CD4-positive, CD25-positive, alpha-beta regulatory T cell (primary cell): ENCODE data around the gene KIR2DL4. TPM values are rescaled to one million over a fixed set of nuclear protein-coding genes. Genes with fewer than 3 reads are reported as not detected.
"Not testable (repeated sequence)": the region's sequence is repeated elsewhere in the genome, so short reads cannot be mapped to it uniquely, and the experiment has no call there.

Source experiments
- ATAC-seq, 2 donors: fragments of 150-1000 bp; cut with Tn5 transposase; one replicate each; pipeline ENCODE4 v1.10.0; 2021; ENCODE audit warnings: low read depth in 2 of 2, moderate number of reproducible peaks in 2 of 2, moderate library complexity in 1 of 2
- DNase-seq, 3 donors: peaks; one replicate each; pipeline versions ENCODE4 v3.0.0 to v3.0.0-alpha.2; 2012 to 2022; ENCODE audit warnings: mixed read lengths in 1 of 3
- H3K27ac ChIP-seq: one replicate; pipeline ENCODE4 v1.7.0; 2013; ENCODE audit warnings: mild to moderate bottlenecking, low read length; ENCODE audit not compliant: insufficient read depth, poor library complexity, severe bottlenecking
- H3K27me3 ChIP-seq: one replicate; pipeline ENCODE4 v1.7.0; 2013; ENCODE audit warnings: low read length; ENCODE audit not compliant: control insufficient read depth, insufficient read depth
- H3K36me3 ChIP-seq: one replicate; pipeline ENCODE4 v1.7.0; 2013; ENCODE audit warnings: mild to moderate bottlenecking, low read length, moderate library complexity; ENCODE audit not compliant: control insufficient read depth, insufficient read depth
- H3K4me1 ChIP-seq: 2 replicates; pipeline ENCODE4 v1.7.0; 2013; ENCODE audit warnings: mild to moderate bottlenecking, low read length; ENCODE audit not compliant: insufficient read depth, control insufficient read depth, poor library complexity, severe bottlenecking
- H3K4me3 ChIP-seq: one replicate; pipeline ENCODE4 v1.7.0; 2013; ENCODE audit warnings: low read depth, mild to moderate bottlenecking, low read length, moderate library complexity
- H3K9me3 ChIP-seq, 2 experiments: 1 replicate in 1 of 2; 2 replicates in 1 of 2; pipeline ENCODE4 v1.7.0; 2013; ENCODE audit warnings: low read length in 2 of 2, mild to moderate bottlenecking in 1 of 2, moderate library complexity in 1 of 2; ENCODE audit not compliant: control insufficient read depth in 2 of 2
- H3K27ac Mint-ChIP-seq, 3 donors: one replicate each; pipeline ENCODE4 v1.8.0; 2020 to 2022; ENCODE audit warnings: mild to moderate bottlenecking in 3 of 3, mixed read lengths in 3 of 3, moderate library complexity in 2 of 3
- H3K27me3 Mint-ChIP-seq: one replicate; pipeline ENCODE4 v1.8.0; 2022; ENCODE audit warnings: mild to moderate bottlenecking, mixed read lengths
- H3K36me3 Mint-ChIP-seq: one replicate; pipeline ENCODE4 v1.8.0; 2020; ENCODE audit warnings: mixed read lengths
- H3K4me1 Mint-ChIP-seq, 4 donors: one replicate each; pipeline ENCODE4 v1.8.0; 2020 to 2022; ENCODE audit warnings: mixed read lengths in 4 of 4, mild to moderate bottlenecking in 1 of 4
- H3K4me3 Mint-ChIP-seq, 4 donors: one replicate each; pipeline ENCODE4 v1.8.0; 2020 to 2022; ENCODE audit warnings: mild to moderate bottlenecking in 4 of 4, mixed read lengths in 4 of 4, moderate library complexity in 3 of 4
- H3K9me3 Mint-ChIP-seq, 7 donors: one replicate each; pipeline ENCODE4 v1.8.0; 2020 to 2022; ENCODE audit warnings: mixed read lengths in 7 of 7, mild to moderate bottlenecking in 3 of 7, moderate library complexity in 2 of 7
- polyA plus RNA-seq, 4 donors: library from polyadenylated mRNA; unstranded; fragments of 300-500 nt; fragmentation: Illumina TruSeq; gene quantifications; one replicate each; pipeline ENCODE4 v1.2.3, GENCODE V29; 2021
- total RNA-seq: library from RNA; stranded (reverse); gene quantifications from one replicate; pipeline ENCODE4 v1.2.3, GENCODE V29; 2022

Gene KIR2DL4
- not detected for total RNA-seq
- polyA plus RNA-seq, result not detected

GRCh38 chr19:54803410-54803809 lies at the start of gene KIR2DL4:
Gene KIR2DL4, plus strand, starts transcription at chr19:54803610. Its CDS starts 42 bp downstream, at chr19:54803652.
- peaks cover 0 to 8% (median 0%) of the 10 kb centered on the region in 7 donors for H3K9me3 Mint-ChIP-seq
- H3K36me3 Mint-ChIP-seq, result no peaks in the 10 kb centered on the region
- no peaks in the 10 kb centered on the region for H3K4me1 Mint-ChIP-seq
- H3K27ac Mint-ChIP-seq, result no peak within 1 kb of the TSS
- no peaks in the 10 kb centered on the region for H3K27me3 ChIP-seq
- no peaks in the 10 kb centered on the region for H3K36me3 ChIP-seq
- no peak for ATAC-seq
- no peak within 1 kb of the TSS for H3K4me3 ChIP-seq
- H3K27me3 Mint-ChIP-seq, result peaks cover 11% of the 10 kb centered on the region
- H3K9me3 ChIP-seq, result no peaks in the 10 kb centered on the region
- H3K4me3 Mint-ChIP-seq, result no peak within 1 kb of the TSS
- no peak within 1 kb of the TSS for H3K27ac ChIP-seq
- no peak for DNase-seq
- H3K4me1 ChIP-seq, result no peaks in the 10 kb centered on the region

- H3K4me3 ChIP-seq, H3K4me1 ChIP-seq, H3K4me1 Mint-ChIP-seq, H3K4me3 Mint-ChIP-seq, H3K27me3 Mint-ChIP-seq, H3K36me3 ChIP-seq, H3K9me3 ChIP-seq, H3K27me3 ChIP-seq, H3K27ac ChIP-seq, DNase-seq, H3K27ac Mint-ChIP-seq, H3K36me3 Mint-ChIP-seq, H3K9me3 Mint-ChIP-seq, ATAC-seq: not testable (repeated sequence)
These were observed 47.0 kb upstream of the KIR2DL4 start for GRCh38 chr19:54756204-54757110.

DNA sequence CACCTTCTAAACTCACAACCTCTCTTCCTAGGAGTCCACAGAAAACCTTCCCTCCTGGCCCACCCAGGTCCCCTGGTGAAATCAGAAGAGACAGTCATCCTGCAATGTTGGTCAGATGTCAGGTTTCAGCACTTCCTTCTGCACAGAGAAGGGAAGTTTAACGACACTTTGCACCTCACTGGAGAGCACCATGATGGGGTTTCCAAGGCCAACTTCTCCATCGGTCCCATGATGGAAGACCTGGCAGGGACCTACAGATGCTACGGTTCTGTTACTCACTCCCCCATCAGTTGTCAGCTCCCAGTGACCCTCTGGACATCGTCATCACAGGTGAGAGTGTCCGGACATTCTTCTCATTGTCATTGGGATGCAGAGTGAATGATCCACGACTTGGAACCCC lies 44.8 kb upstream of the KIR2DL4 start:
- not testable (repeated sequence) for H3K27ac Mint-ChIP-seq, H3K9me3 Mint-ChIP-seq, H3K27me3 Mint-ChIP-seq, H3K36me3 ChIP-seq, H3K4me3 ChIP-seq, DNase-seq, ATAC-seq, H3K4me3 Mint-ChIP-seq, H3K4me1 Mint-ChIP-seq, H3K9me3 ChIP-seq, H3K27ac ChIP-seq, H3K27me3 ChIP-seq, H3K4me1 ChIP-seq, H3K36me3 Mint-ChIP-seq

GRCh38 chr19:54764219-54764618 lies 39.2 kb upstream of the KIR2DL4 start:
- H3K4me3 ChIP-seq, DNase-seq, H3K27ac Mint-ChIP-seq, H3K4me1 ChIP-seq, H3K9me3 Mint-ChIP-seq, H3K36me3 Mint-ChIP-seq, ATAC-seq, H3K9me3 ChIP-seq, H3K27me3 ChIP-seq, H3K4me1 Mint-ChIP-seq, H3K36me3 ChIP-seq, H3K27ac ChIP-seq: not testable (repeated sequence)
- peaks cover 10% of the 10 kb centered on the region for H3K27me3 Mint-ChIP-seq
- H3K4me3 Mint-ChIP-seq, result peak overlapping the region in 1 of 4 donors; percentile 38

DNA sequence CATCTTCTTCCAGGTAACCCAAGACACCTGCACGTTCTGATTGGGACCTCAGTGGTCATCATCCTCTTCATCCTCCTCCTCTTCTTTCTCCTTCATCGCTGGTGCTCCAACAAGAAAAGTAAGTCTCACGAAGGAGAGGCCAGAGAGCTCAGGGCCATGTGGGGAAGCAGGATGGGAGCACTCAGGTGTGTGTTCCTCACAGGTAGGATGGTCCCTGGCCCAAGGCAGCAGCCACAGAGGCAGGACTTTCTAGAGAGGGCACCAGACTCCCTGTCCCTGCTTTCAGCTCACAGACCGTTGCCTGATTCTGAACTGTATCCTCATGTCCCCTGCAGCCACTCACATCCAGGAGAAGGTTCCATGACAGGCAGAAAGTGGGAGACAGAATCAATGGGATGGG lies 36.9 kb upstream of the KIR2DL4 start:
- not testable (repeated sequence) for H3K36me3 Mint-ChIP-seq, DNase-seq, H3K4me1 ChIP-seq, H3K4me3 Mint-ChIP-seq, H3K9me3 ChIP-seq, H3K36me3 ChIP-seq, H3K9me3 Mint-ChIP-seq, H3K27me3 ChIP-seq, H3K27me3 Mint-ChIP-seq, H3K4me1 Mint-ChIP-seq, ATAC-seq, H3K27ac ChIP-seq, H3K27ac Mint-ChIP-seq, H3K4me3 ChIP-seq

- H3K9me3 ChIP-seq, H3K4me3 ChIP-seq, H3K36me3 ChIP-seq, H3K9me3 Mint-ChIP-seq, H3K27ac Mint-ChIP-seq, ATAC-seq, H3K27me3 Mint-ChIP-seq, H3K27me3 ChIP-seq, DNase-seq, H3K4me3 Mint-ChIP-seq, H3K4me1 ChIP-seq, H3K4me1 Mint-ChIP-seq, H3K27ac ChIP-seq, H3K36me3 Mint-ChIP-seq: not testable (repeated sequence)
These were observed 33.8 kb upstream of the KIR2DL4 start, which contains the start of gene KIR2DL1 for GRCh38 chr19:54769646-54770045. Gene KIR2DL1, plus strand, starts transcription at chr19:54769793. Its CDS starts 58 bp downstream, at chr19:54769851.

DNA sequence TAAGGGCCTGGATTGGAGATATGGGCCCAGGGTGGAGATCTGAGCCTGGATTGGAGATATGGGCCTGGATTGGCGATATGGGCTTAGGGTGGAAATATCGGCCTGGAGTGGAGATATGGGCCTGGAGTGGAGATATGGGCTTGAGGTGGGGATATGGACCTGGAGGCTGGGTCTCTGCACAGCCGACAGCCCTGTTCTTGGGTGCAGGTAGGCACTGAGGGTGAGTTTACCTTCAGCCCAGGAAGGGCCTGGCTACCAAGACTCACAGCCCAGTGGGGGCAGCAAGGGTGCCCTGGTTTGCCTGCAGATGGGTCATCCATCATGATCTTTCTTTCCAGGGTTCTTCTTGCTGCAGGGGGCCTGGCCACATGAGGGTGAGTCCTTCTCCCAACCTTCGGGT lies 32.9 kb upstream of the KIR2DL4 start:
- not testable (repeated sequence) for H3K27ac ChIP-seq, H3K36me3 ChIP-seq, H3K4me1 ChIP-seq, H3K9me3 Mint-ChIP-seq, H3K4me3 ChIP-seq, H3K36me3 Mint-ChIP-seq, DNase-seq, H3K27ac Mint-ChIP-seq, H3K4me3 Mint-ChIP-seq, H3K27me3 Mint-ChIP-seq, H3K27me3 ChIP-seq, H3K4me1 Mint-ChIP-seq, H3K9me3 ChIP-seq, ATAC-seq
